WTC11 (cell line): ENCODE measurements around the gene SACS. TPM values are rescaled to one million over a fixed set of nuclear protein-coding genes. Genes with fewer than 3 reads are reported as not detected.
"Not testable (repeated sequence)": the region's sequence is repeated elsewhere in the genome, so short reads cannot be mapped to it uniquely, and the experiment has no call there.

ENCODE experiments used
- ATAC-seq: fragments of 200-7000 bp; cut with Tn5 transposase; 2 replicates; pipeline ENCODE4 v1.10.0; 2021; ENCODE audit warnings: mild to moderate bottlenecking, moderate library complexity
- CTCF ChIA-PET: fragments of 300-600 bp; sonication (Branson Sonifier 250); formaldehyde crosslinking; loops from one replicate; lab custom pipeline; 2021; ENCODE audit warnings: antibody characterized with exemption; lab: Charles Lee
- POLR2A ChIA-PET: fragments of 350-600 bp; sonication (Branson Sonifier 250); formaldehyde crosslinking; loops from one replicate; lab custom pipeline; 2021; ENCODE audit warnings: antibody characterized with exemption; lab: Charles Lee
- DNase-seq: peaks from one replicate; pipeline ENCODE4 v3.0.0; 2021; ENCODE audit warnings: low spot score
- H3K27ac Mint-ChIP-seq: 2 replicates; pipeline ENCODE4 v1.8.0; 2021; ENCODE audit warnings: mixed read lengths
- H3K27me3 Mint-ChIP-seq: 2 replicates; pipeline ENCODE4 v1.8.0; 2021; ENCODE audit warnings: low read depth, mild to moderate bottlenecking, moderate library complexity, mixed read lengths
- H3K36me3 Mint-ChIP-seq: 2 replicates; pipeline ENCODE4 v1.8.0; 2021; ENCODE audit warnings: mixed read lengths
- H3K4me1 Mint-ChIP-seq: 2 replicates; pipeline ENCODE4 v1.8.0; 2022; ENCODE audit warnings: mixed read lengths
- H3K4me3 Mint-ChIP-seq: 2 replicates; pipeline ENCODE4 v1.8.0; 2021; ENCODE audit warnings: mild to moderate bottlenecking, moderate library complexity, mixed read lengths
- H3K9me3 Mint-ChIP-seq: 2 replicates; pipeline ENCODE4 v1.8.0; 2021; ENCODE audit warnings: mixed read lengths
- ATF2 ChIP-seq: sonication (generic); formaldehyde crosslinking; IDR thresholded peaks from 2 replicates; pipeline ENCODE4 v1.8.1; 2022; ENCODE audit warnings: low read depth, missing genetic modification reagents, borderline replicate concordance
- ATF6 ChIP-seq: sonication (generic); formaldehyde crosslinking; IDR thresholded peaks from 2 replicates; pipeline ENCODE4 v1.8.1; 2023; ENCODE audit warnings: mild to moderate bottlenecking, missing genetic modification reagents
- ETV6 ChIP-seq: sonication (generic); formaldehyde crosslinking; IDR thresholded peaks from 2 replicates; pipeline ENCODE4 v1.8.1; 2022; ENCODE audit warnings: mild to moderate bottlenecking, missing genetic modification reagents
- FOXP4 ChIP-seq: sonication (generic); formaldehyde crosslinking; IDR thresholded peaks from 2 replicates; pipeline ENCODE4 v1.8.0; 2022; ENCODE audit warnings: mild to moderate bottlenecking, missing genetic modification reagents
- NR1H2 ChIP-seq: sonication (generic); formaldehyde crosslinking; IDR thresholded peaks from 2 replicates; pipeline ENCODE4 v1.9.0; 2021; ENCODE audit warnings: mild to moderate bottlenecking, moderate library complexity, missing genetic modification reagents
- OVOL2 ChIP-seq: fragments of 250-450 bp; sonication (Bioruptor Pico); IDR thresholded peaks from 2 replicates; pipeline ENCODE4 v1.9.0; 2021; ENCODE audit warnings: mild to moderate bottlenecking, borderline replicate concordance
- RORB ChIP-seq: fragments of 250-450 bp; sonication (Bioruptor Pico); IDR thresholded peaks from 2 replicates; pipeline ENCODE4 v1.9.0; 2021; ENCODE audit warnings: mild to moderate bottlenecking
- SMAD4 ChIP-seq: sonication (generic); formaldehyde crosslinking; IDR thresholded peaks from 2 replicates; pipeline ENCODE4 v1.8.0; 2022; ENCODE audit warnings: mild to moderate bottlenecking, missing genetic modification reagents
- TEAD4 ChIP-seq: sonication (generic); formaldehyde crosslinking; IDR thresholded peaks from 2 replicates; pipeline ENCODE4 v1.8.0; 2022; ENCODE audit warnings: mild to moderate bottlenecking, missing genetic modification reagents
- ZNF138 ChIP-seq: sonication (generic); formaldehyde crosslinking; conservative IDR thresholded peaks from 2 replicates; pipeline ENCODE4 v1.8.1; 2022; ENCODE audit warnings: mild to moderate bottlenecking, moderate library complexity, missing genetic modification reagents
- ZNF317 ChIP-seq: sonication (generic); formaldehyde crosslinking; IDR thresholded peaks from 2 replicates; pipeline ENCODE4 v1.8.1; 2023; ENCODE audit warnings: low read depth, mild to moderate bottlenecking, moderate library complexity, missing genetic modification reagents, borderline replicate concordance
- ZNF416 ChIP-seq: fragments of 250-450 bp; sonication (Bioruptor Pico); IDR thresholded peaks from 2 replicates; pipeline ENCODE4 v1.9.0; 2021; ENCODE audit warnings: mild to moderate bottlenecking, inconsistent platforms
- total RNA-seq: library from RNA; stranded (reverse); gene quantifications from 3 replicates; pipeline ENCODE4 v1.2.3, GENCODE V29; 2021
- TF ChIP-seq, protein P1 (sequence below): sonication (generic); formaldehyde crosslinking; IDR thresholded peaks from 2 replicates; pipeline ENCODE4 v1.8.0; 2022; ENCODE audit warnings: mild to moderate bottlenecking, missing genetic modification reagents
- TF ChIP-seq, protein P2 (sequence below): fragments of 250-450 bp; sonication (Bioruptor Pico); conservative IDR thresholded peaks from 2 replicates; pipeline ENCODE4 v1.9.0; 2021; ENCODE audit warnings: mild to moderate bottlenecking
- TF ChIP-seq, protein P3 (sequence below): sonication (generic); formaldehyde crosslinking; IDR thresholded peaks from 2 replicates; pipeline ENCODE4 v1.8.1; 2023; ENCODE audit warnings: mild to moderate bottlenecking, missing genetic modification reagents, borderline replicate concordance

The SACS gene
- total RNA-seq, 1 experiment from 2014 or later: 35.2 TPM

DNA sequence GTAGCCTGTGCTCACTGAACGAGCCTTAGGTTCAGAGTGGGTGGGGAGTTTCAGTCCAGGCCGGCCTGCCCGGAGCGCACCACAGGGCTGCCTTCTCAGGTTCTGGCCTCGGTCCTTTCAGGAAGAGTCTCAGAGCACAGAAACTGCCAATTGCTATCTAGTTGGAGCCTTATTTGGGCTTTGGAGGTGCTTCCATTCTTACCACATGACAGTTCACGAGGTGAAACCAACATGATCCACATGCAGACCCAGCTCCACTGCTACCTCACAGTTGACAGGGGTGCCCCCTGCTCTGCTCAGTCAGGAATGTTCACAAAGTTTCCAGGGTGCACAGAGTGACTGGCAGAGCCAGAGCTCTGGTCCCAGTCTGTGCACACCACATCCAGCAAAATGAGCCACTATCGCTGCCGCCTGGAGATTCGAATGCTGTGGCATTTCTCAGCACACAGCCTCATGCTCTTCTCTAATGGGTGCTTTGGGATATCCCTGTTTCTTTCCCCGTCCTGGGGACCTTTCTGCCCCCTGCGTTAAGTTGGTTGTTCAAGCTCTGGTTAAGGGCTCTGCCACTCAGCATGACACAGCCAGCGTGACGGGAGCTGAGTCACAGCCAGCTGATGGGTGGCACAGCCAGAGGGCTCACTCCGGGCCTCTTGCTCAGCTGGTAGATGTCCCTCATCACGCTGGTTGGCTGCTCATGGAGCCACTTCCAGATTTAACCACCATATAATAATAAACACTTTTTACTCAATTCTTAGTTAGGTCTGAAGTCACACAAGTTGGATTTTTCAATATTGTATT, 7.5 kb upstream of the SACS start:
- ChIA-PET CTCF (interaction anchor here (1.0 kb wide), 1 partner anchor 300 kb away, joined by 3 read pairs; no protein-coding TSS in a partner anchor), POLR2A (no interaction called here)
- Mint-ChIP-seq H3K27me3 (no peaks in the 10 kb centered on the region; the same call in 1 of the 2 replicates), H3K4me1 (0 out of 2 replicates have a peak, but pooled peaks cover 2% of the 10 kb centered on the region), H3K4me3 (no peak overlapping the region), H3K27ac (no peak overlapping the region), H3K36me3 (peaks cover 4% of the 10 kb centered on the region), H3K9me3 (peaks cover 9% of the 10 kb centered on the region)
- DNase-seq (no peak), ATAC-seq (no peak)
- TF ChIP-seq NR1H2 (CRISPR knock-in tag): no peak
- no peak for TF ChIP-seq FOXP4 (CRISPR knock-in tag)
- TF ChIP-seq, protein P1, sequence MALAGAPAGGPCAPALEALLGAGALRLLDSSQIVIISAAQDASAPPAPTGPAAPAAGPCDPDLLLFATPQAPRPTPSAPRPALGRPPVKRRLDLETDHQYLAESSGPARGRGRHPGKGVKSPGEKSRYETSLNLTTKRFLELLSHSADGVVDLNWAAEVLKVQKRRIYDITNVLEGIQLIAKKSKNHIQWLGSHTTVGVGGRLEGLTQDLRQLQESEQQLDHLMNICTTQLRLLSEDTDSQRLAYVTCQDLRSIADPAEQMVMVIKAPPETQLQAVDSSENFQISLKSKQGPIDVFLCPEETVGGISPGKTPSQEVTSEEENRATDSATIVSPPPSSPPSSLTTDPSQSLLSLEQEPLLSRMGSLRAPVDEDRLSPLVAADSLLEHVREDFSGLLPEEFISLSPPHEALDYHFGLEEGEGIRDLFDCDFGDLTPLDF: no peak
- TF ChIP-seq ZNF317 (CRISPR knock-in tag): no peak
- no peak for TF ChIP-seq RORB (CRISPR knock-in tag)
- no peak for TF ChIP-seq ETV6
- no peak for TF ChIP-seq ATF2
- TF ChIP-seq ZNF416 (CRISPR knock-in tag): no peak

GRCh38 chr13:23440324-23440723, 6.8 kb upstream of the SACS start:
- DNase-seq, H3K9me3 Mint-ChIP-seq, POLR2A ChIA-PET, H3K4me1 Mint-ChIP-seq, H3K27me3 Mint-ChIP-seq, H3K36me3 Mint-ChIP-seq, CTCF ChIA-PET, ATAC-seq, H3K4me3 Mint-ChIP-seq, H3K27ac Mint-ChIP-seq: not testable (repeated sequence)

DNA sequence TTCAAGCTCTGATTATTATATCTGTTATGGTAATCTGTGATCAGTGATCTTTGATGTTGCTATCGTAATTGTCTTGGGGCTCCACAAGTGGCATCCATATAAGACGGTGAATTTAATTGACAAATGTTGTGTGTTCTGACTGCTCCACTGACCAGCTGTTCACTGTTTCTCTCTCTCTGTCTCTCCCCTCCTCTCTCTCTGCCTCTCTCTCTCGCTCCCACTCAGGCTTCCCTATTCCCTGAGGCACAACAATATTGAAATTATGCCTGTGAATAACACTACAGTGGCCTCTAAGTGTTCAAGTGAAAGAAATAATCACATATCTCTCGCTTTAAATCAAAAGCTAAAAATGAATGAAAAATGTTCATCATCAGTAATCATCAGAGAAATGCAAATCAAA, 4.4 kb upstream of the SACS start:
- POLR2A ChIA-PET: no interaction called here
- ATAC-seq (no peak), DNase-seq (no peak)
- no peaks in the 10 kb centered on the region; the same call in 1 of the 2 replicates for H3K27me3 Mint-ChIP-seq
- CTCF ChIA-PET: no interaction called here
- H3K27ac Mint-ChIP-seq: no peak overlapping the region
- H3K9me3 Mint-ChIP-seq: no peaks in the 10 kb centered on the region
- no peaks in the 10 kb centered on the region for H3K36me3 Mint-ChIP-seq
- H3K4me3 Mint-ChIP-seq: no peak overlapping the region
- H3K4me1 Mint-ChIP-seq: peaks cover 12% of the 10 kb centered on the region
- TF ChIP-seq, protein P2, sequence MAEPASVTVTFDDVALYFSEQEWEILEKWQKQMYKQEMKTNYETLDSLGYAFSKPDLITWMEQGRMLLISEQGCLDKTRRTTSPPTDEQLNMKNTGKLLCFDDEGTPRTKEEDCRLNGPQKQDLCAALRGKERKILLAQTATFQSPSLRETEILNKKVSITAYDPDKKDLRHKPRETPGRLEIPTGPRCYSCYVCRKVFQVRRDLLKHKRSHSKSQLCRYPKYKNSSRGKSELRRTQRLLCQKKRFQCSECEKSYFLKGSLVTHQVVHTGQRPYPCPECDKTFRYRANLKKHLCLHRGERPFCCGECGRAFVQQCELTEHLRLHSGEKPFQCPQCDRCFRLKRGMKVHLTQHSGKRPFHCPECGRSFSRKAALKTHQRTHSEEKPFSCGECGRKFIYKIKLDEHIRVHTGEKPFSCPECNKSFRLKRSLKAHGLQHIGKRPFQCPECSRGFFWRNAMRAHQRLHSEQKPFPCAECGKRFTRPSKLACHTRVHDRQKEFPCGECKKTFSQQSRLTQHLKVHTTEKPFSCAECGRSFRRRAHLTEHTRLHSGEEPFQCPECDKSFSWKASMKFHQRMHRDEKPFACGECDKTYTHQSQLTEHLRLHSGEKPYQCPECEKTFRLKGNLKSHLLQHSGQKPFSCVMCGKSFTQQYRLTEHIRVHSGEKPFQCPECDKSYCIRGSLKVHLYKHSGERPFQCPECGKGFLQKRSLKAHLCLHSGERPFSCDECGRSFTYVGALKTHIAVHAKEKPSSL: no peak
- TF ChIP-seq SMAD4 (CRISPR knock-in tag) (no peak), OVOL2 (CRISPR knock-in tag) (no peak), ETV6 (no peak), ZNF317 (CRISPR knock-in tag) (no peak), ATF6 (CRISPR knock-in tag) (no peak), ZNF138 (CRISPR knock-in tag) (no peak), TEAD4 (no peak), ATF2 (no peak)
- TF ChIP-seq, protein P3, sequence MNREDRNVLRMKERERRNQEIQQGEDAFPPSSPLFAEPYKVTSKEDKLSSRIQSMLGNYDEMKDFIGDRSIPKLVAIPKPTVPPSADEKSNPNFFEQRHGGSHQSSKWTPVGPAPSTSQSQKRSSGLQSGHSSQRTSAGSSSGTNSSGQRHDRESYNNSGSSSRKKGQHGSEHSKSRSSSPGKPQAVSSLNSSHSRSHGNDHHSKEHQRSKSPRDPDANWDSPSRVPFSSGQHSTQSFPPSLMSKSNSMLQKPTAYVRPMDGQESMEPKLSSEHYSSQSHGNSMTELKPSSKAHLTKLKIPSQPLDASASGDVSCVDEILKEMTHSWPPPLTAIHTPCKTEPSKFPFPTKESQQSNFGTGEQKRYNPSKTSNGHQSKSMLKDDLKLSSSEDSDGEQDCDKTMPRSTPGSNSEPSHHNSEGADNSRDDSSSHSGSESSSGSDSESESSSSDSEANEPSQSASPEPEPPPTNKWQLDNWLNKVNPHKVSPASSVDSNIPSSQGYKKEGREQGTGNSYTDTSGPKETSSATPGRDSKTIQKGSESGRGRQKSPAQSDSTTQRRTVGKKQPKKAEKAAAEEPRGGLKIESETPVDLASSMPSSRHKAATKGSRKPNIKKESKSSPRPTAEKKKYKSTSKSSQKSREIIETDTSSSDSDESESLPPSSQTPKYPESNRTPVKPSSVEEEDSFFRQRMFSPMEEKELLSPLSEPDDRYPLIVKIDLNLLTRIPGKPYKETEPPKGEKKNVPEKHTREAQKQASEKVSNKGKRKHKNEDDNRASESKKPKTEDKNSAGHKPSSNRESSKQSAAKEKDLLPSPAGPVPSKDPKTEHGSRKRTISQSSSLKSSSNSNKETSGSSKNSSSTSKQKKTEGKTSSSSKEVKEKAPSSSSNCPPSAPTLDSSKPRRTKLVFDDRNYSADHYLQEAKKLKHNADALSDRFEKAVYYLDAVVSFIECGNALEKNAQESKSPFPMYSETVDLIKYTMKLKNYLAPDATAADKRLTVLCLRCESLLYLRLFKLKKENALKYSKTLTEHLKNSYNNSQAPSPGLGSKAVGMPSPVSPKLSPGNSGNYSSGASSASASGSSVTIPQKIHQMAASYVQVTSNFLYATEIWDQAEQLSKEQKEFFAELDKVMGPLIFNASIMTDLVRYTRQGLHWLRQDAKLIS (CRISPR knock-in tag): no peak
